AG04450 (cell line): ENCODE measurements around the gene WDR27. TPM values are rescaled to one million over a fixed set of nuclear protein-coding genes. Genes with fewer than 3 reads are reported as not detected.

Source experiments
- CTCF ChIA-PET: fragments of 300-600, 350-600 bp; formaldehyde crosslinking; extraction: SDS; loops from one replicate; lab custom pipeline; 2022; ENCODE audit warnings: antibody characterized with exemption, inconsistent platforms; lab: Charles Lee
- POLR2A ChIA-PET: fragments of 350-600 bp; formaldehyde crosslinking; extraction: SDS; loops from one replicate; lab custom pipeline; 2021; ENCODE audit warnings: antibody characterized with exemption, inconsistent platforms; lab: Yijun Ruan, JAX
- DNase-seq: peaks from one replicate; pipeline ENCODE4 v3.0.0-alpha.2; 2011; ENCODE audit warnings: low read depth, low spot score
- H3K27ac ChIP-seq: one replicate; pipeline ENCODE4 v1.5.1; 2012; ENCODE audit warnings: low read depth, low read length, control low read depth
- H3K27me3 ChIP-seq: one replicate; pipeline ENCODE4 v1.6.0; 2012; ENCODE audit warnings: low read length; ENCODE audit not compliant: control insufficient read depth, insufficient read depth
- H3K4me3 ChIP-seq: 2 replicates; pipeline ENCODE4 v1.5.1; 2011; ENCODE audit warnings: mild to moderate bottlenecking, low read depth, low read length, control low read depth
- H3K9me3 ChIP-seq: 2 replicates; pipeline ENCODE4 v1.5.1; 2012; ENCODE audit warnings: low read length; ENCODE audit not compliant: control insufficient read depth, insufficient read depth
- CTCF ChIP-seq: IDR thresholded peaks from 2 replicates; pipeline ENCODE4 v1.5.1; 2011; ENCODE audit warnings: low read depth, low read length, control low read depth, inconsistent platforms
- polyA plus RNA-seq: library from polyadenylated mRNA; depleted of rRNA; stranded (reverse); fragments of >200 nt; gene quantifications from 2 replicates; pipeline ENCODE4 v1.2.3, GENCODE V29; 2011

The WDR27 gene
- polyA plus RNA-seq, 1 experiment, result 20.5 TPM

- DNase-seq, result no peak
- ChIA-PET POLR2A (interaction anchor here (1.2 kb wide), 1 partner anchor 24 kb away, joined by 6 read pairs; no protein-coding TSS in a partner anchor), CTCF (interaction anchor here (1.8 kb wide), 1 partner anchor 106 kb away, joined by 5 read pairs; no protein-coding TSS in a partner anchor)
- Histone ChIP-seq H3K4me3 (no peak overlapping the region), H3K27me3 (no peaks in the 10 kb centered on the region), H3K9me3 (no peaks in the 10 kb centered on the region; the same call in 1 of the 2 replicates), H3K27ac (no peak overlapping the region)
- TF ChIP-seq CTCF, result no peak
Measured at GRCh38 chr6:169726049-169726400, 24.2 kb upstream of the WDR27 start.

GRCh38 chr6:169725125-169726048 is 23.6 kb upstream of the WDR27 start:
- Histone ChIP-seq H3K27me3 (no peaks in the 10 kb centered on the region), H3K27ac (peak overlapping the region; percentile 83), H3K9me3 (no peaks in the 10 kb centered on the region; the same call in 1 of the 2 replicates), H3K4me3 (peak overlapping the region; percentile 64)
- ChIA-PET CTCF (interaction anchor here (1.8 kb wide), 1 partner anchor 107 kb away, joined by 5 read pairs; no protein-coding TSS in a partner anchor), POLR2A (interaction anchor here (1.2 to 1.3 kb wide), 2 partner anchors 24 to 25 kb away, joined by 5 to 6 read pairs; partner anchors contain the start of genes C6orf120 and WDR27)
- TF ChIP-seq CTCF, result no peak
- DNase-seq, result peak; percentile 49

GRCh38 chr6:169724494-169725124 is 22.8 kb upstream of the WDR27 start, which contains the start of gene PHF10:
PHF10 (minus strand) TSS chr6:169724500; CDS start chr6:169723931, 569 bp downstream.
- H3K27ac ChIP-seq, result peak within 1 kb of the TSS; percentile 83
- ChIA-PET POLR2A (interaction anchor here (1.2 to 1.3 kb wide), 2 partner anchors 23 to 26 kb away, joined by 5 to 6 read pairs; partner anchors contain the start of genes C6orf120 and WDR27), CTCF (no interaction called here)
- H3K9me3 ChIP-seq, result no peaks in the 10 kb centered on the region; the same call in 1 of the 2 replicates
- TF ChIP-seq CTCF, result no peak
- H3K4me3 ChIP-seq, result peak within 1 kb of the TSS; percentile 71
- H3K27me3 ChIP-seq, result no peaks in the 10 kb centered on the region
- DNase-seq, result no peak

GRCh38 chr6:169723991-169724493 is 22.2 kb upstream of the WDR27 start:
- no peak for TF ChIP-seq CTCF
- POLR2A ChIA-PET, result interaction anchor here (1.3 kb wide), 1 partner anchor 28 kb away, joined by 3 read pairs; the partner anchor contains the start of genes DYNLT2 and ERMARD

More at GRCh38 chr6:169723991-169724493, 22.2 kb upstream of the WDR27 start:
- Histone ChIP-seq H3K9me3 (no peaks in the 10 kb centered on the region; the same call in 1 of the 2 replicates), H3K27ac (no peak overlapping the region), H3K4me3 (peak overlapping the region; percentile 56), H3K27me3 (no peaks in the 10 kb centered on the region)
- CTCF ChIA-PET, result no interaction called here
- DNase-seq, result no peak
